ENCODE data around the gene DNAH17. TPM values are rescaled to one million over a fixed set of nuclear protein-coding genes. Genes with fewer than 3 reads are reported as not detected.

Gene DNAH17
- total RNA-seq, 5 donors from 2014 or later (not counting 1 experiment from before 2014, with no cell fraction given), result 0.33 to 1.2 (median 1.1) TPM

GRCh38 chr17:78494696-78495330, 82.4 kb downstream of the DNAH17 start:
- ChIA-PET CTCF (no interaction called here), POLR2A (no interaction called here)
- Mint-ChIP-seq H3K9me3 (no peaks in the 10 kb centered on the region), H3K27ac (no peak overlapping the region), H3K27me3 (no peaks in the 10 kb centered on the region), H3K4me1 (no peaks in the 10 kb centered on the region), H3K36me3 (no peaks in the 10 kb centered on the region), H3K4me3 (no peak overlapping the region)
- WGBS (ENCODE audit: insufficient coverage), result 84% methylated on average over 21 of the region's 22 CpGs
- Histone ChIP-seq H3K27ac (ENCODE audit: low read length) (no peak overlapping the region), H3K27me3 (replicated peaks in 1 of 2; ENCODE audit: control insufficient read depth in 2 of 2, extremely low read depth in 1 of 2, insufficient read depth in 2 of 2, low read length in 1 of 2) (peaks cover 0 to 36% of the 10 kb centered on the region in 2 experiments), H3K4me1 (ENCODE audit: control insufficient read depth in 1 of 2, extremely low read depth in 1 of 2, insufficient read depth in 2 of 2, low read length in 2 of 2) (peaks cover 0 to 6% of the 10 kb centered on the region in 2 experiments), H3K4me3 (ENCODE audit: control insufficient read depth in 1 of 2, extremely low read depth in 1 of 2, low read length in 1 of 2) (no peak overlapping the region), H3K36me3 (ENCODE audit: control insufficient read depth in 2 of 2, extremely low read depth in 1 of 2, insufficient read depth in 1 of 2, low read length in 1 of 2) (no peaks in the 10 kb centered on the region), H3K9me3 (no peaks in the 10 kb centered on the region)
- no peak for DNase-seq
- no peak for ATAC-seq (replicated peaks in 1 of 4)

- H3K4me1 Mint-ChIP-seq, result no peaks in the 10 kb centered on the region
- ChIA-PET POLR2A (no interaction called here), CTCF (no interaction called here)
- no peak for ATAC-seq (replicated peaks in 1 of 4)
- Histone ChIP-seq H3K36me3 (ENCODE audit: control insufficient read depth in 2 of 2, extremely low read depth in 1 of 2, insufficient read depth in 1 of 2, low read length in 1 of 2) (no peaks in the 10 kb centered on the region), H3K27ac (ENCODE audit: low read length) (no peak overlapping the region), H3K27me3 (replicated peaks in 1 of 2; ENCODE audit: control insufficient read depth in 2 of 2, extremely low read depth in 1 of 2, insufficient read depth in 2 of 2, low read length in 1 of 2) (peaks cover 0 to 30% of the 10 kb centered on the region in 2 experiments), H3K9me3 (no peaks in the 10 kb centered on the region), H3K4me1 (ENCODE audit: control insufficient read depth in 1 of 2, extremely low read depth in 1 of 2, insufficient read depth in 2 of 2, low read length in 2 of 2) (peaks cover 0 to 6% of the 10 kb centered on the region in 2 experiments), H3K4me3 (ENCODE audit: control insufficient read depth in 1 of 2, extremely low read depth in 1 of 2, low read length in 1 of 2) (no peak overlapping the region)
- no peak overlapping the region for H3K27ac Mint-ChIP-seq
- no peak for DNase-seq
- no peaks in the 10 kb centered on the region for H3K27me3 Mint-ChIP-seq
- WGBS (ENCODE audit: insufficient coverage), result 79% methylated on average over 35 of the region's 42 CpGs
- no peaks in the 10 kb centered on the region for H3K9me3 Mint-ChIP-seq
- H3K4me3 Mint-ChIP-seq, result no peak overlapping the region
- no peaks in the 10 kb centered on the region for H3K36me3 Mint-ChIP-seq
Measured at GRCh38 chr17:78493853-78494695, 83.1 kb downstream of the DNAH17 start.

- Mint-ChIP-seq H3K9me3 (no peaks in the 10 kb centered on the region), H3K27me3 (no peaks in the 10 kb centered on the region), H3K4me1 (no peaks in the 10 kb centered on the region), H3K4me3 (no peak overlapping the region), H3K27ac (no peak overlapping the region), H3K36me3 (no peaks in the 10 kb centered on the region)
- DNase-seq (no peak), ATAC-seq (replicated peaks in 1 of 4) (no peak)
- ChIA-PET POLR2A (no interaction called here), CTCF (no interaction called here)
- Histone ChIP-seq H3K9me3 (no peaks in the 10 kb centered on the region), H3K4me1 (ENCODE audit: control insufficient read depth in 1 of 2, extremely low read depth in 1 of 2, insufficient read depth in 2 of 2, low read length in 2 of 2) (peaks cover 0 to 6% of the 10 kb centered on the region in 2 experiments), H3K36me3 (ENCODE audit: control insufficient read depth in 2 of 2, extremely low read depth in 1 of 2, insufficient read depth in 1 of 2, low read length in 1 of 2) (no peaks in the 10 kb centered on the region), H3K27me3 (replicated peaks in 1 of 2; ENCODE audit: control insufficient read depth in 2 of 2, extremely low read depth in 1 of 2, insufficient read depth in 2 of 2, low read length in 1 of 2) (peaks cover 0 to 24% of the 10 kb centered on the region in 2 experiments), H3K27ac (ENCODE audit: low read length) (no peak overlapping the region), H3K4me3 (ENCODE audit: control insufficient read depth in 1 of 2, extremely low read depth in 1 of 2, low read length in 1 of 2) (no peak overlapping the region)
- 61% methylated on average over 3 of the region's 9 CpGs for WGBS (ENCODE audit: insufficient coverage)
Measured at GRCh38 chr17:78493450-78493849, 83.7 kb downstream of the DNAH17 start.

DNA sequence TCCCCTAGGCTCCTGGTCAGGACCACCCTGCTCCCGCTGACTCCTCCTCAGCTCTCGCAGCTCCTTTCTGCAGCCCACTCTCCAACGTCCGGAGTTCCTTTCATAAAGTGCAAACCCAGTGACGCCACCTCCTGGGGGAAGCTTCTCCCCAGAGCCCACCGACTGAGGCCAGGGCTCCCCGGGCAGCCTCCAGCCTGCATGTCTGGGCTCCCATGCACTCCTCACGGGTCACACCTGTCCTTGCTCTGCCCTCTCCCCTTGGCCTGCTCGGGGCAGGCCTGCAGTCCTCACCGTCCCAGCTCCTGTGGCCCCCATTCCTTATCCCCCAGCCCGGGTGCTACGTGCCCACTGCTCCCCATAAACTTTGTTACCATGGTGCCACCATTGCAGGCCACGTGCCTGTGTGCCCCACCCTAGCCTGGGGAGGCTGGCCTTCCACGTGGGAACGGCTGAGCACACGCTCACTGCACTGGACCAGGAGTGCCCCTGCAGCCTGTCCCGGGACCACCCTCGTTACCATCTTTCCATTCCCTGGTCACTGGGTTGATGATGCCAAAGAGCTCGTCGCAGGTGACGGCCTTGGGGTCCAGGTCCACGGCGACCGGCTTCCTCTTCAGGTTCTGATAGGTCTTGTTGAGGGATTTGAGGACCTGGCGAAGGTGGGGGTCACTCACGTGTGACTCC, 84.9 kb downstream of the DNAH17 start:
- POLR2A ChIA-PET, result interaction anchor here in 1 of 2 donors (0.6 kb wide), 1 partner anchor 270 kb away, joined by 3 read pairs; no protein-coding TSS in a partner anchor

GRCh38 chr17:78491236-78492115, 85.7 kb downstream of the DNAH17 start:
- ATAC-seq (replicated peaks in 1 of 4), result no peak

More for the DNA sequence above, 84.9 kb downstream of the DNAH17 start:
- H3K4me3 ChIP-seq (ENCODE audit: control insufficient read depth in 1 of 2, extremely low read depth in 1 of 2, low read length in 1 of 2), result no peak overlapping the region
- no peaks in the 10 kb centered on the region for H3K36me3 ChIP-seq (ENCODE audit: control insufficient read depth in 2 of 2, extremely low read depth in 1 of 2, insufficient read depth in 1 of 2, low read length in 1 of 2)
- Mint-ChIP-seq H3K9me3 (no peaks in the 10 kb centered on the region), H3K36me3 (no peaks in the 10 kb centered on the region), H3K27ac (no peak overlapping the region), H3K4me1 (no peaks in the 10 kb centered on the region), H3K27me3 (no peaks in the 10 kb centered on the region), H3K4me3 (no peak overlapping the region)
- ATAC-seq (replicated peaks in 1 of 4) (no peak), DNase-seq (no peak)
- CTCF ChIA-PET, result no interaction called here
- peaks cover 0 to 4% of the 10 kb centered on the region in 2 experiments for H3K4me1 ChIP-seq (ENCODE audit: control insufficient read depth in 1 of 2, extremely low read depth in 1 of 2, insufficient read depth in 2 of 2, low read length in 2 of 2)
- H3K27me3 ChIP-seq (replicated peaks in 1 of 2; ENCODE audit: control insufficient read depth in 2 of 2, extremely low read depth in 1 of 2, insufficient read depth in 2 of 2, low read length in 1 of 2), result peaks cover 0 to 14% of the 10 kb centered on the region in 2 experiments
- WGBS (ENCODE audit: insufficient coverage), result 87% methylated on average over 25 of the region's 26 CpGs
- no peaks in the 10 kb centered on the region for H3K9me3 ChIP-seq
- H3K27ac ChIP-seq (ENCODE audit: low read length), result no peak overlapping the region

DNA sequence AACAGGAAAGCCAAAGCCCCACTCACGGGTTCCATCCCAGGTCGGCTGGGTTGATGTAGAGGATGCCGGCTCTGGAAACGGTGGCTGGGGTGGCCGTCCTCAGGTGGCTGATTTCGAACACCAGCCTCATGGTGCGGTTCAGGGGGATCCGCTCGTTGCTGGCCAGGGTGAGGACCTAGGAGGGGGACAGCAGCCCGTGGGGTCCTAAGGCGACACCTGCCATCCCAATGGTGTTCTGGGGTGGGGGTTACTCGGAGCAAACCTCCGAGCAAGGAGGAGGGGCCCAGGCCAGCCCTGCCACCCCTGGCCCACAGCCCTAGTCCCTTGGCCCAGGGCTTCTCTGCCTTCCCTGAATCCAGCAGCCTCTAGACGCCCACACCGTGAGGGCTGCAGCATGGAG, 86.5 kb downstream of the DNAH17 start:
- POLR2A ChIA-PET, result no interaction called here
- no peak for ATAC-seq (replicated peaks in 1 of 4)

More at GRCh38 chr17:78491236-78492115, 85.7 kb downstream of the DNAH17 start:
- peaks cover 0 to 9% of the 10 kb centered on the region in 2 experiments for H3K27me3 ChIP-seq (replicated peaks in 1 of 2; ENCODE audit: control insufficient read depth in 2 of 2, extremely low read depth in 1 of 2, insufficient read depth in 2 of 2, low read length in 1 of 2)
- no peaks in the 10 kb centered on the region for H3K9me3 Mint-ChIP-seq
- no peaks in the 10 kb centered on the region for H3K4me1 Mint-ChIP-seq
- WGBS (ENCODE audit: insufficient coverage), result 76% methylated on average over 26 of the region's 31 CpGs
- no peaks in the 10 kb centered on the region for H3K4me1 ChIP-seq (ENCODE audit: control insufficient read depth in 1 of 2, extremely low read depth in 1 of 2, insufficient read depth in 2 of 2, low read length in 2 of 2)
- H3K4me3 ChIP-seq (ENCODE audit: control insufficient read depth in 1 of 2, extremely low read depth in 1 of 2, low read length in 1 of 2), result no peak overlapping the region
- no peaks in the 10 kb centered on the region for H3K36me3 Mint-ChIP-seq
- no peak overlapping the region for H3K27ac Mint-ChIP-seq
- H3K4me3 Mint-ChIP-seq, result no peak overlapping the region
- CTCF ChIA-PET, result no interaction called here
- no peak overlapping the region for H3K27ac ChIP-seq (ENCODE audit: low read length)
- H3K27me3 Mint-ChIP-seq, result no peaks in the 10 kb centered on the region
- no peak for DNase-seq
- no peaks in the 10 kb centered on the region for H3K9me3 ChIP-seq
- H3K36me3 ChIP-seq (ENCODE audit: control insufficient read depth in 2 of 2, extremely low read depth in 1 of 2, insufficient read depth in 1 of 2, low read length in 1 of 2), result no peaks in the 10 kb centered on the region
- POLR2A ChIA-PET, result interaction anchor here in 1 of 2 donors (0.6 kb wide), 1 partner anchor 270 kb away, joined by 3 read pairs; no protein-coding TSS in a partner anchor

More for the DNA sequence above, 86.5 kb downstream of the DNAH17 start:
- no peak overlapping the region for H3K4me3 ChIP-seq (ENCODE audit: control insufficient read depth in 1 of 2, extremely low read depth in 1 of 2, low read length in 1 of 2)
- no peaks in the 10 kb centered on the region for H3K9me3 ChIP-seq
- no peaks in the 10 kb centered on the region for H3K4me1 ChIP-seq (ENCODE audit: control insufficient read depth in 1 of 2, extremely low read depth in 1 of 2, insufficient read depth in 2 of 2, low read length in 2 of 2)
- no peaks in the 10 kb centered on the region for H3K27me3 Mint-ChIP-seq
- H3K4me3 Mint-ChIP-seq, result no peak overlapping the region
- H3K9me3 Mint-ChIP-seq, result no peaks in the 10 kb centered on the region
- no peaks in the 10 kb centered on the region for H3K36me3 Mint-ChIP-seq
- peaks cover 0 to 2% (median 0%) of the 10 kb centered on the region in 3 donors for H3K4me1 Mint-ChIP-seq
- no peak overlapping the region for H3K27ac Mint-ChIP-seq
- WGBS (ENCODE audit: insufficient coverage), result 92% methylated on average over 13 of the region's 15 CpGs
- no peak overlapping the region for H3K27ac ChIP-seq (ENCODE audit: low read length)
- H3K27me3 ChIP-seq (replicated peaks in 1 of 2; ENCODE audit: control insufficient read depth in 2 of 2, extremely low read depth in 1 of 2, insufficient read depth in 2 of 2, low read length in 1 of 2), result peaks cover 0 to 9% of the 10 kb centered on the region in 2 experiments
- CTCF ChIA-PET, result no interaction called here
- H3K36me3 ChIP-seq (ENCODE audit: control insufficient read depth in 2 of 2, extremely low read depth in 1 of 2, insufficient read depth in 1 of 2, low read length in 1 of 2), result no peaks in the 10 kb centered on the region
- no peak for DNase-seq

Measured in T-cell (primary cell).